ENCODE measurements around the gene VASH1. TPM values are rescaled to one million over a fixed set of nuclear protein-coding genes. Genes with fewer than 3 reads are reported as not detected.

Gene VASH1
- total RNA-seq, 6 donors from 2014 or later, result 12.0 to 53.5 (median 28.2) TPM

GRCh38 chr14:76773188-76773885 lies 12.1 kb downstream of the VASH1 start:
- TF ChIP-seq POLR2AphosphoS5 (IDR thresholded peaks at IDR 0.05), result peak in 1 of 2 donors; percentile 41
- TF ChIP-seq CTCF (IDR thresholded peaks at IDR 0.05), result no peak
- peaks cover 32 to 48% (median 45%) of the 10 kb centered on the region in 4 donors for H3K4me1 ChIP-seq
- H3K36me3 ChIP-seq, result peaks cover 0 to 4% (median 0%) of the 10 kb centered on the region in 4 donors
- 28 to 29% methylated on average over 8 of the region's 8 CpGs for WGBS, 2 donors
- DNase-seq, result peak in 1 of 2 donors; percentile 79
- H3K27me3 ChIP-seq, result no peaks in the 10 kb centered on the region
- H3K27ac ChIP-seq, result peak overlapping the region; percentile 81 to 89 (median 82)
- no peaks in the 10 kb centered on the region for H3K9me3 ChIP-seq
- H3K4me3 ChIP-seq, result no peak overlapping the region
- peak; percentile 63 to 89 for ATAC-seq (ENCODE audit: low FRiP score in 2 of 2)

GRCh38 chr14:76773956-76774820 lies 12.9 kb downstream of the VASH1 start:
- WGBS, 2 donors, result 85 to 87% methylated on average over 14 to 18 of the region's 18 CpGs
- no peak for DNase-seq

GRCh38 chr14:76774821-76775694 lies 13.8 kb downstream of the VASH1 start:
- Histone ChIP-seq H3K27me3 (no peaks in the 10 kb centered on the region), H3K27ac (peak overlapping the region in 2 of 4 donors; percentile 83 to 89), H3K4me3 (no peak overlapping the region), H3K4me1 (peaks cover 24 to 35% (median 35%) of the 10 kb centered on the region in 4 donors), H3K36me3 (peaks cover 0 to 12% (median 0%) of the 10 kb centered on the region in 4 donors), H3K9me3 (no peaks in the 10 kb centered on the region)
- ATAC-seq (ENCODE audit: low FRiP score in 2 of 2), result no peak
- no peak for TF ChIP-seq POLR2AphosphoS5 (IDR thresholded peaks at IDR 0.05)
- TF ChIP-seq CTCF (IDR thresholded peaks at IDR 0.05), result no peak
- TF ChIP-seq POLR2A (IDR thresholded peaks at IDR 0.05), result no peak
- no peak for TF ChIP-seq EP300 (IDR thresholded peaks at IDR 0.05)
- 86 to 89% methylated on average over 21 to 22 of the region's 22 CpGs for WGBS, 2 donors
- peak in 1 of 2 donors; percentile 62 for DNase-seq

More at GRCh38 chr14:76773956-76774820, 12.9 kb downstream of the VASH1 start:
- Histone ChIP-seq H3K4me1 (peaks cover 24 to 40% (median 37%) of the 10 kb centered on the region in 4 donors), H3K36me3 (peaks cover 0 to 8% (median 0%) of the 10 kb centered on the region in 4 donors), H3K4me3 (no peak overlapping the region), H3K27ac (peak overlapping the region in 3 of 4 donors; percentile 35 to 89 (median 83)), H3K27me3 (no peaks in the 10 kb centered on the region), H3K9me3 (no peaks in the 10 kb centered on the region)
- ATAC-seq (ENCODE audit: low FRiP score in 2 of 2), result no peak
- TF ChIP-seq POLR2AphosphoS5 (IDR thresholded peaks at IDR 0.05) (no peak), POLR2A (IDR thresholded peaks at IDR 0.05) (no peak), CTCF (IDR thresholded peaks at IDR 0.05) (no peak), EP300 (IDR thresholded peaks at IDR 0.05) (no peak)

- peak in 1 of 2 donors; percentile 86 for DNase-seq
- Histone ChIP-seq H3K36me3 (peaks cover 0 to 13% (median 0%) of the 10 kb centered on the region in 4 donors), H3K4me3 (no peak overlapping the region), H3K9me3 (no peaks in the 10 kb centered on the region), H3K27me3 (no peaks in the 10 kb centered on the region), H3K27ac (peak overlapping the region in 1 of 4 donors; percentile 34), H3K4me1 (peaks cover 24 to 39% (median 37%) of the 10 kb centered on the region in 4 donors)
- TF ChIP-seq CTCF (IDR thresholded peaks at IDR 0.05), result no peak
- no peak for TF ChIP-seq EP300 (IDR thresholded peaks at IDR 0.05)
- TF ChIP-seq POLR2AphosphoS5 (IDR thresholded peaks at IDR 0.05), result no peak
- no peak for TF ChIP-seq POLR2A (IDR thresholded peaks at IDR 0.05)
- ATAC-seq (ENCODE audit: low FRiP score in 2 of 2), result no peak
- 93 to 95% methylated on average over 38 to 47 of the region's 54 CpGs for WGBS, 2 donors
Observed at GRCh38 chr14:76775695-76776427, 14.6 kb downstream of the VASH1 start.
